ENCODE results near the gene NEO1.

- TF ChIP-seq CTCF (IDR thresholded peaks at IDR 0.05; ENCODE audit: low read length) (no peak), EZH2phosphoT487 (IDR thresholded peaks at IDR 0.05; ENCODE audit: low read length) (no peak)
Measured at GRCh38 chr15:73291441-73291840, 239.2 kb downstream of the NEO1 start.
